A549 treated with AZD9567 at 1 μM for 4 hours (cell line): ENCODE data around the gene KRTAP4-5. TPM values are rescaled to one million over a fixed set of nuclear protein-coding genes. Genes with fewer than 3 reads are reported as not detected.

Experiments used
- total RNA-seq: library from RNA; stranded (reverse); fragments of 200-300 nt; extraction: Qiagen RNA extraction; gene quantifications from 5 replicates; pipeline ENCODE4 v1.2.3, GENCODE V29; 2022; ENCODE audit not compliant: insufficient read depth

Gene KRTAP4-5
- total RNA-seq, result not detected in 5 replicates

GRCh38 chr17:41149652-41149985 is at the start of gene KRTAP4-5:
KRTAP4-5 (minus strand) TSS chr17:41149825; CDS start chr17:41149767, 58 bp downstream.

GRCh38 chr17:41189837-41190318 is 40.3 kb upstream of the KRTAP4-5 start, which contains the start of gene KRTAP9-1:
KRTAP9-1 (plus strand) TSS chr17:41189887; CDS start chr17:41189887, 0 bp downstream.

GRCh38 chr17:41184480-41184961 is 34.9 kb upstream of the KRTAP4-5 start, which contains the start of gene KRTAP4-1:
KRTAP4-1 (minus strand) TSS chr17:41184911; CDS start chr17:41184854, 57 bp downstream.

DNA sequence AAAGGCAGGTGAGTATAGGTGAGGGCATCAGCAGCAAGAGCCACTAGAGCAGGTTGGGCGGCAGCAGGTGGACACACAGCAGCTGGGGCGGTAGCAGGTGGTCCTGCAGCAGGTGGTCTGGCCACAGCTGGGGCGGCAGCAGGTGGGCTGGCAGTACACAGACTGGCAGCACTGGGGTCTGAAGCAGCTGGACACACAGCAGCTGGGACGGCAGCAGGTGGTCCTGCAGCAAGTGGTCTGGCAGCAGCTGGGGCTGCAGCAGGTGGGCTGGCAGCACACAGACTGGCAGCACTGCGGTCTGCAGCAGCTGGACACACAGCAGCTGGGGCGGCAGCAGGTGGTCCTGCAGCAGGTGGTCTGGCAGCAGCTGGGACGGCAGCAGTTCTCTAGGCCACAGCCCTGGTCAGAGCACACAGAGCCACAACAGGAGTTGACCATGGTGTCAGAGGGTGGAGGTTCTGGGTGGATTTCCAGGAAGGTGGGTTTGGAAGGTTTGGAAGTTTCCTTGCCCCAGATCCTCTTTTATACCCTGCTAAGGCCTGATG is 28.2 kb upstream of the KRTAP4-5 start, which contains the start of gene KRTAP4-2:
Gene KRTAP4-2, minus strand, starts transcription at position 495 of the 545 bp plus-strand sequence. Its CDS starts 57 bp downstream, at position 438.

GRCh38 chr17:41168121-41168520 is 18.5 kb upstream of the KRTAP4-5 start, which contains the start of gene KRTAP4-3:
KRTAP4-3 (minus strand) TSS chr17:41168221; CDS start chr17:41168172, 49 bp downstream.

DNA sequence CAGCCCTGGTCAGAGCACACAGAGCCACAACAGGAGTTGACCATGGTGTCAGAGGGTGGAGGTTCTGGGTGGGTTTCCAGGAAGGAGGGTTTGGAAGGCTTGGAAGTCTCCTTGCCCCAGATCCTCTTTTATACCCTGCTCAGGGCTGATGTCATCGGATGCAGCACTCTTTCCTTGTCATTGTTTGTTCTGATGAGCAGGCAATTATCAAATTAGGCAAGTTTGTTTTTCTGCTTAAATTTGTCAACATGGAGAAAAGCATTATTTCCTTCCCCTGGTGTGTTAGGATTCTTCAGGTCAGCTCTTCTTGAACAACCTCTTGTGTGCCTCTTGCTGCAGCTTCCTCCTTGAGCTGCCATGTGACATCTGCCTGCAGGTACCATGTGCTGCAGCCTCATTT is 11.0 kb upstream of the KRTAP4-5 start, which contains the start of gene KRTAP4-4:
Gene KRTAP4-4, minus strand, starts transcription at position 101 of the 400 bp plus-strand sequence. Its CDS starts 57 bp downstream, at position 44.

DNA sequence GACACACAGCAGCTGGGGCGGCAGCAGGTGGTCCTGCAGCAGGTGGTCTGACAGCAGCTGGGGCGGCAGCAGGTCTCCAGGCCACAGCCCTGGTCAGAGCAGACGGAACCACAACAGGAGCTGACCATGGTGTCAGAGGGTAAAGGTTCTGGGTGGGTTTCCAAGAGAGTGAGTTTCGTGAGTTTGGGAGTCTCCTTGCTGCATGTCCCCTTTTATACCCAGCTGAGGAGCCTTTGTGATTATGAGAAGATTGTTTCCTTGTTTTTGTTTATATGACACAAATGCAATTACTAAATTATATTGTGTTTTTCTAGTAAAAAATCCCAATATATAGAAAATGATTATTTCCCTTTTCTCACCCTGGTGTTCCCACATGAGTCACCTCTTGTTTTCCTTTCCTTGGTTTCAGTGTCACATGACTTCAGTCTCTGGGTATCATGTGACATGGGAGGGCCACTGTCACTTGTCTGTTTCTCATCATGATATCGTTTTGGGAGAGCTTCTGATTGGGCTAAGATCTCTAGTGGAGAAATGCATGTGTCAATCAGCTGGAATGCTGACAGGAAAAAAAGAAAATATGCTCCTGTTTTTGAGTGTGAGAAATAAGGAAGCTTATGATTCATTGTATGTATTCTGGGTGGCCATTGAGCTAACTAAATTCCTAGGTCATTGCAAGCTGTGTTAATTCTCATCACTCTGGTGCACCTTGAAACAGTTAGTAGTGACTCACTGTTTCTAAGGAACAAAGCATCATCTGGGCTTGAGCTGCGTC is 9.1 kb downstream of the KRTAP4-5 start, which contains the start of gene KRTAP4-6:
Gene KRTAP4-6, minus strand, starts transcription at position 185 of the 772 bp plus-strand sequence. Its CDS starts 57 bp downstream, at position 128.

GRCh38 chr17:41123991-41124371 is 25.6 kb downstream of the KRTAP4-5 start, which contains the start of gene KRTAP4-12:
KRTAP4-12 (minus strand) TSS chr17:41124182; CDS start chr17:41124122, 60 bp downstream.

GRCh38 chr17:41117846-41118386 is 31.7 kb downstream of the KRTAP4-5 start, which contains the start of gene KRTAP4-11:
KRTAP4-11 (minus strand) TSS chr17:41118373; CDS start chr17:41118315, 58 bp downstream.

DNA sequence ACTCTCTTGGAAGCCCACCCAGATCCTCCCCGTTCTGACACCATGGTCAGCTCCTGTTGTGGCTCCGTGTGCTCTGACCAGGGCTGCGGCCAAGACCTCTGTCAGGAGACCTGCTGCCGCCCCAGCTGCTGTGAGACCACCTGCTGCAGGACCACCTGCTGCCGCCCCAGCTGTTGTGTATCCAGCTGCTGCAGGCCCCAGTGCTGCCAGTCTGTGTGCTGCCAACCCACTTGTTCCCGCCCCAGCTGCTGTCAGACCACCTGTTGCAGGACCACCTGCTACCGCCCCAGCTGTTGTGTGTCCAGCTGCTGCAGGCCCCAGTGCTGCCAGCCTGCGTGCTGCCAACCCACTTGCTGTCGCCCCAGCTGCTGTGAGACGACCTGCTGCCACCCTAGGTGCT is 44.3 kb downstream of the KRTAP4-5 start, which contains the start of gene KRTAP4-9:
Gene KRTAP4-9, plus strand, starts transcription at position 43 of the 400 bp plus-strand sequence. Its CDS starts 0 bp downstream, at position 43.

DNA sequence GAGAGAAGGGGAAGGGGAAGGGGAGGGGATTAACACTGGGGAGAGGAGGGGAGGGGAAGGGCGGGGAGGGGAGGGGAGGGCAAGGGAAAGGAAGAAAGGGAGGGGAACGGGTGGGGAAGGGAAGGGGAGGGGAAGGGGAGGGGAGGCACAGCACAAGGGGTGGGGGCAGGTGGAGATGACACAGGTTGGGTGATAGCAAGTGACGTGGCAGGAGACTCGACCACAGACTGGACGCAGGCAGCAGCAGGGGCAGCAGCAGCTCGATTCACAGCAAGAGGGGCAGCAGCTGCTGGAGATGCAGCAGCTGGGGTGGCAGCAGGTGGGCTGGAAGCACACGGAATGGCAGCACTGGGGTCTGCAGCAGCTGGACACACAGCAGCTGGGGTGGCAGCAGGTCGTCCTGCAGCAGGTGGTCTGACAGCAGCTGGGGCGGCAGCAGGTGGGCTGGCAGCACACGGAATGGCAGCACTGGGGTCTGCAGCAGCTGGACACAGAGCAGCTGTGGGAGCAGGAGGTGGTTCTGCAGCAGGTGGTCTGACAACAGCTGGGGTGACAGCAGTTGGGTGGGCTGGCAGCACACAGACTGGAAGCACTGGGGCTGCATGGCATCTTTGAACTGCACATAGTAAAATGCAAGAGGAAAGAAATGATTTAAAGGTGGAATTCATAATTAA is 47.9 kb downstream of the KRTAP4-5 start, which contains the start of gene KRTAP4-16:
Gene KRTAP4-16, minus strand, starts transcription at position 624 of the 674 bp plus-strand sequence. Its CDS starts 0 bp downstream, at position 624.

Other genes with a start within 250 kb of the KRTAP4-5 start
- gene KRT23, start 212.2 kb downstream of the KRTAP4-5 start, total RNA-seq, result 0.07 to 0.26 TPM (median 0.07 TPM) in 3 of 5 replicates, not detected in the others
- not detected in 5 replicates for gene KRT39, start 182.9 kb downstream of the KRTAP4-5 start, total RNA-seq
- gene KRT40, start 165.5 kb downstream of the KRTAP4-5 start, total RNA-seq, result not detected in 5 replicates
- not detected in 5 replicates for gene KRTAP3-3, start 155.7 kb downstream of the KRTAP4-5 start, total RNA-seq
- gene KRTAP3-2, start 149.9 kb downstream of the KRTAP4-5 start, total RNA-seq, result 0.16 to 3.6 TPM (median 0.25 TPM) in 5 replicates
- gene KRTAP3-1, start 140.7 kb downstream of the KRTAP4-5 start, total RNA-seq, result not detected in 5 replicates
- not detected in 5 replicates for gene KRTAP1-5, start 122.6 kb downstream of the KRTAP4-5 start, total RNA-seq
- gene KRTAP1-4, start 119.6 kb downstream of the KRTAP4-5 start, total RNA-seq, result not detected in 5 replicates
- not detected in 5 replicates for gene KRTAP1-3, start 115.0 kb downstream of the KRTAP4-5 start, total RNA-seq
- gene KRTAP1-1, start 108.4 kb downstream of the KRTAP4-5 start, total RNA-seq, result not detected in 5 replicates
- not detected in 5 replicates for gene KRTAP2-1, start 102.5 kb downstream of the KRTAP4-5 start, total RNA-seq
- not detected in 5 replicates for gene KRTAP2-2, start 94.6 kb downstream of the KRTAP4-5 start, total RNA-seq
- 0.09 to 0.19 TPM (median 0.17 TPM) in 4 of 5 replicates, not detected in the other for gene KRTAP2-3, start 89.7 kb downstream of the KRTAP4-5 start, total RNA-seq
- gene KRTAP2-4, start 83.9 kb downstream of the KRTAP4-5 start, total RNA-seq, result not detected in 5 replicates
- not detected in 5 replicates for gene KRTAP4-7, start 65.7 kb downstream of the KRTAP4-5 start, total RNA-seq
- not detected in 5 replicates for gene KRTAP4-8, start 51.7 kb downstream of the KRTAP4-5 start, total RNA-seq
- not detected in 5 replicates for gene KRTAP4-16, start 47.6 kb downstream of the KRTAP4-5 start, total RNA-seq
- gene KRTAP4-9, start 44.4 kb downstream of the KRTAP4-5 start, total RNA-seq, result not detected in 5 replicates
- gene KRTAP4-11, start 31.5 kb downstream of the KRTAP4-5 start, total RNA-seq, result not detected in 5 replicates
- gene KRTAP4-12, start 25.6 kb downstream of the KRTAP4-5 start, total RNA-seq, result not detected in 5 replicates
- gene KRTAP4-6, start 9.3 kb downstream of the KRTAP4-5 start, total RNA-seq, result not detected in 5 replicates
- 0.07 TPM in 1 of 5 replicates, not detected in the others for gene KRTAP4-4, start 10.9 kb upstream of the KRTAP4-5 start, total RNA-seq
- not detected in 5 replicates for gene KRTAP4-3, start 18.4 kb upstream of the KRTAP4-5 start, total RNA-seq
- not detected in 5 replicates for gene KRTAP4-2, start 28.4 kb upstream of the KRTAP4-5 start, total RNA-seq
- not detected in 5 replicates for gene KRTAP4-1, start 35.1 kb upstream of the KRTAP4-5 start, total RNA-seq
- not detected in 5 replicates for gene KRTAP9-1, start 40.1 kb upstream of the KRTAP4-5 start, total RNA-seq
- not detected in 5 replicates for gene KRTAP9-2, start 76.8 kb upstream of the KRTAP4-5 start, total RNA-seq
- not detected in 5 replicates for gene KRTAP9-3, start 82.6 kb upstream of the KRTAP4-5 start, total RNA-seq
- gene KRTAP9-8, start 88.2 kb upstream of the KRTAP4-5 start, total RNA-seq, result not detected in 5 replicates
- gene KRTAP9-4, start 99.9 kb upstream of the KRTAP4-5 start, total RNA-seq, result not detected in 5 replicates
- not detected in 5 replicates for gene KRTAP9-9, start 105.6 kb upstream of the KRTAP4-5 start, total RNA-seq
- gene KRTAP9-6, start 115.6 kb upstream of the KRTAP4-5 start, total RNA-seq, result not detected in 5 replicates
- gene KRTAP9-7, start 125.9 kb upstream of the KRTAP4-5 start, total RNA-seq, result not detected in 5 replicates
- gene KRTAP29-1, start 153.0 kb upstream of the KRTAP4-5 start, total RNA-seq, result not detected in 5 replicates
- not detected in 5 replicates for gene KRTAP16-1, start 159.5 kb upstream of the KRTAP4-5 start, total RNA-seq
- not detected in 5 replicates for gene KRTAP17-1, start 165.9 kb upstream of the KRTAP4-5 start, total RNA-seq
- not detected in 5 replicates for gene KRT33A, start 201.0 kb upstream of the KRTAP4-5 start, total RNA-seq
- gene KRT33B, start 220.0 kb upstream of the KRTAP4-5 start, total RNA-seq, result not detected in 5 replicates
- 0.21 to 1.2 TPM (median 0.29 TPM) in 5 replicates for gene KRT34, start 232.5 kb upstream of the KRTAP4-5 start, total RNA-seq
- not detected in 5 replicates for gene KRT31, start 247.8 kb upstream of the KRTAP4-5 start, total RNA-seq